HG02885 (cell line): Measurements from ENCODE around the gene PDE8A.

Experiments used
- ATAC-seq: cut with Tn5 transposase; IDR thresholded peaks from one replicate; pipeline ENCODE4 v1.9.1; 2021; ENCODE audit warnings: mild to moderate bottlenecking; ENCODE audit not compliant: unreplicated experiment, poor library complexity

Gene PDE8A

GRCh38 chr15:85063522-85064079 lies 81.9 kb downstream of the PDE8A start:
- no peak for ATAC-seq

- no peak for ATAC-seq
Observed at GRCh38 chr15:85064710-85065109, 83.1 kb downstream of the PDE8A start.

- ATAC-seq, result no peak
Observed at GRCh38 chr15:85071061-85071460, 89.4 kb downstream of the PDE8A start.

GRCh38 chr15:85071504-85071903 lies 89.8 kb downstream of the PDE8A start:
- no peak for ATAC-seq

- ATAC-seq, result no peak
Observed at GRCh38 chr15:85072917-85073316, 91.3 kb downstream of the PDE8A start.

- no peak for ATAC-seq
Observed at GRCh38 chr15:85073556-85074194, 92.0 kb downstream of the PDE8A start.

GRCh38 chr15:85086855-85087254 lies 105.2 kb downstream of the PDE8A start:
- no peak for ATAC-seq

GRCh38 chr15:85088300-85088699 lies 106.6 kb downstream of the PDE8A start:
- ATAC-seq, result no peak

- ATAC-seq, result no peak
Observed at GRCh38 chr15:85089929-85090597, 108.4 kb downstream of the PDE8A start.

- ATAC-seq, result no peak
Observed at GRCh38 chr15:85091990-85092389, 110.3 kb downstream of the PDE8A start.

GRCh38 chr15:85094685-85095084 lies 113.0 kb downstream of the PDE8A start:
- no peak for ATAC-seq

GRCh38 chr15:85095566-85095965 lies 113.9 kb downstream of the PDE8A start:
- ATAC-seq, result no peak

GRCh38 chr15:85097250-85097649 lies 115.6 kb downstream of the PDE8A start:
- no peak for ATAC-seq

- ATAC-seq, result no peak
Observed at GRCh38 chr15:85097725-85098124, 116.1 kb downstream of the PDE8A start.

GRCh38 chr15:85099195-85099803 lies 117.6 kb downstream of the PDE8A start:
- no peak for ATAC-seq

- ATAC-seq, result no peak
Observed at GRCh38 chr15:85100186-85100937, 118.7 kb downstream of the PDE8A start.

- no peak for ATAC-seq
Observed at GRCh38 chr15:85104584-85104983, 122.9 kb downstream of the PDE8A start.

- ATAC-seq, result no peak
Observed at GRCh38 chr15:85108136-85108535, 126.5 kb downstream of the PDE8A start.

GRCh38 chr15:85109333-85109732 lies 127.7 kb downstream of the PDE8A start:
- no peak for ATAC-seq

GRCh38 chr15:85112997-85113396 lies 131.3 kb downstream of the PDE8A start:
- no peak for ATAC-seq

GRCh38 chr15:85114886-85115285 lies 133.2 kb downstream of the PDE8A start:
- ATAC-seq, result no peak
